GM18870 (cell line): ENCODE measurements around the gene SKP2.
"Not testable (repeated sequence)": the region's sequence is repeated elsewhere in the genome, so short reads cannot be mapped to it uniquely, and the experiment has no call there.

Experiments used
- ATAC-seq: cut with Tn5 transposase; IDR thresholded peaks from one replicate; pipeline ENCODE4 v1.9.1; 2021; ENCODE audit warnings: moderate library complexity; ENCODE audit not compliant: unreplicated experiment

Gene SKP2

GRCh38 chr5:36156121-36156601 lies 4.2 kb downstream of the SKP2 start:
- ATAC-seq, result no peak

- no peak for ATAC-seq
These were observed 4.7 kb downstream of the SKP2 start for GRCh38 chr5:36156619-36157018.

GRCh38 chr5:36158144-36158543 lies 6.2 kb downstream of the SKP2 start:
- ATAC-seq, result no peak

- no peak for ATAC-seq
These were observed 8.7 kb downstream of the SKP2 start for GRCh38 chr5:36160617-36161016.

- ATAC-seq, result no peak
These were observed 9.4 kb downstream of the SKP2 start for GRCh38 chr5:36161361-36161760.

GRCh38 chr5:36162810-36163486 lies 11.0 kb downstream of the SKP2 start:
- ATAC-seq, result no peak

GRCh38 chr5:36164461-36164860 lies 12.6 kb downstream of the SKP2 start:
- ATAC-seq, result no peak

GRCh38 chr5:36168737-36169136 lies 16.8 kb downstream of the SKP2 start:
- no peak for ATAC-seq

GRCh38 chr5:36170832-36171424 lies 19.0 kb downstream of the SKP2 start:
- ATAC-seq, result no peak

- ATAC-seq, result no peak
These were observed 20.7 kb downstream of the SKP2 start for GRCh38 chr5:36172599-36172998.

- no peak for ATAC-seq
These were observed 21.5 kb downstream of the SKP2 start for GRCh38 chr5:36173426-36173825.

GRCh38 chr5:36174119-36174518 lies 22.2 kb downstream of the SKP2 start:
- ATAC-seq, result no peak

- ATAC-seq, result no peak
These were observed 23.1 kb downstream of the SKP2 start for GRCh38 chr5:36175043-36175442.

- peak; percentile 99 for ATAC-seq
These were observed 25.2 kb downstream of the SKP2 start for GRCh38 chr5:36177154-36177553.

GRCh38 chr5:36177715-36178523 lies 26.0 kb downstream of the SKP2 start:
- ATAC-seq, result no peak

- no peak for ATAC-seq
These were observed 26.6 kb downstream of the SKP2 start for GRCh38 chr5:36178524-36178890.

GRCh38 chr5:36179950-36180349 lies 28.0 kb downstream of the SKP2 start:
- no peak for ATAC-seq

- no peak for ATAC-seq
These were observed 28.8 kb downstream of the SKP2 start for GRCh38 chr5:36180556-36181350.

- ATAC-seq, result no peak
These were observed 29.9 kb downstream of the SKP2 start for GRCh38 chr5:36181774-36182173.

GRCh38 chr5:36184408-36184807 lies 32.5 kb downstream of the SKP2 start:
- not testable (repeated sequence) for ATAC-seq

- no peak for ATAC-seq
These were observed 41.8 kb downstream of the SKP2 start for GRCh38 chr5:36193746-36194145.
